Fibroblast of lung (primary cell): ENCODE results near the gene RNF5. TPM values are rescaled to one million over a fixed set of nuclear protein-coding genes. Genes with fewer than 3 reads are reported as not detected.

Experiments
- DNase-seq, 2 donors: peaks; one replicate each; pipeline versions ENCODE4 v3.0.0 to v3.0.0-alpha.2; 2010; ENCODE audit warnings: low read depth in 2 of 2
- H2AFZ ChIP-seq: 2 replicates; pipeline ENCODE4 v1.5.1; 2012; ENCODE audit warnings: low read length, control low read depth, inconsistent platforms
- H3K27ac ChIP-seq: 2 replicates; pipeline ENCODE4 v1.5.1; 2011; ENCODE audit warnings: low read length, control low read depth; ENCODE audit not compliant: insufficient read depth
- H3K27me3 ChIP-seq: 2 replicates; pipeline ENCODE4 v1.5.1; 2011; ENCODE audit warnings: mild to moderate bottlenecking, low read length; ENCODE audit not compliant: control insufficient read depth, insufficient read depth
- H3K36me3 ChIP-seq: 2 replicates; pipeline ENCODE4 v1.5.1; 2011; ENCODE audit warnings: low read length; ENCODE audit not compliant: control insufficient read depth, insufficient read depth
- H3K4me1 ChIP-seq: 2 replicates; pipeline ENCODE4 v1.5.1; 2011; ENCODE audit warnings: low read length; ENCODE audit not compliant: control insufficient read depth, insufficient read depth; ENCODE audit errors: extremely low read depth
- H3K4me2 ChIP-seq: 2 replicates; pipeline ENCODE4 v1.5.1; 2011; ENCODE audit warnings: low read length, control low read depth; ENCODE audit not compliant: insufficient read depth; ENCODE audit errors: extremely low read depth
- H3K4me3 ChIP-seq, 4 experiments: fragments of 200-600 bp in 1 of 4; sonication (generic) in 1 of 4; replicated peaks in 1 of 4; 2 replicates each; pipeline ENCODE4 v1.5.1; 2011 to 2016; ENCODE audit warnings: low read length in 4 of 4, low read depth in 3 of 4, mild to moderate bottlenecking in 3 of 4, control low read depth in 2 of 4, inconsistent platforms in 1 of 4, mixed read lengths in 1 of 4; ENCODE audit not compliant: insufficient read depth in 1 of 4; ENCODE audit errors: control extremely low read depth in 1 of 4
- H3K79me2 ChIP-seq: 2 replicates; pipeline ENCODE4 v1.5.1; 2012; ENCODE audit warnings: mild to moderate bottlenecking, low read length, inconsistent platforms; ENCODE audit not compliant: control insufficient read depth, insufficient read depth
- H3K9ac ChIP-seq: 2 replicates; pipeline ENCODE4 v1.5.1; 2011; ENCODE audit warnings: mild to moderate bottlenecking, low read length, control low read depth; ENCODE audit not compliant: insufficient read depth
- H3K9me3 ChIP-seq: 2 replicates; pipeline ENCODE4 v1.5.1; 2012; ENCODE audit warnings: low read depth, low read length; ENCODE audit not compliant: control insufficient read depth, insufficient read depth
- H4K20me1 ChIP-seq: 2 replicates; pipeline ENCODE4 v1.5.1; 2011; ENCODE audit warnings: low read length; ENCODE audit not compliant: control insufficient read depth, insufficient read depth; ENCODE audit errors: extremely low read depth
- EZH2 ChIP-seq: IDR thresholded peaks from 2 replicates; pipeline ENCODE4 v1.5.1; 2012; ENCODE audit warnings: low read length, control low read depth, mild to moderate bottlenecking; ENCODE audit errors: missing control alignments
- polyA plus RNA-seq, 2 donors: library from polyadenylated mRNA; depleted of rRNA in 1 of 2; stranded (reverse) in 1 of 2; unstranded in 1 of 2; fragments of >200 nt; gene quantifications; 2 replicates each; pipeline ENCODE4 v1.2.1, GENCODE V29; 2011 to 2012; ENCODE audit warnings: missing spikeins in 1 of 2
- total RNA-seq: library from RNA; depleted of rRNA; stranded (reverse); fragments of >200 nt; gene quantifications from 2 replicates; pipeline ENCODE4 v1.2.1, GENCODE V29; 2014
- TF ChIP-seq, protein P1 (sequence below), 2 donors: IDR thresholded peaks in 1 of 2; conservative IDR thresholded peaks in 1 of 2; 1 replicate in 1 of 2; 2 replicates in 1 of 2; pipeline ENCODE4 v1.5.1; 2011 to 2012; ENCODE audit warnings: low read length in 2 of 2, control low read depth in 1 of 2, inconsistent platforms in 1 of 2, low read depth in 1 of 2, mild to moderate bottlenecking in 1 of 2

Gene RNF5
- total and polyA plus RNA-seq, 2 donors (not counting 1 experiment from before 2014, with no cell fraction given) = 23.9 to 63.4 TPM

DNA sequence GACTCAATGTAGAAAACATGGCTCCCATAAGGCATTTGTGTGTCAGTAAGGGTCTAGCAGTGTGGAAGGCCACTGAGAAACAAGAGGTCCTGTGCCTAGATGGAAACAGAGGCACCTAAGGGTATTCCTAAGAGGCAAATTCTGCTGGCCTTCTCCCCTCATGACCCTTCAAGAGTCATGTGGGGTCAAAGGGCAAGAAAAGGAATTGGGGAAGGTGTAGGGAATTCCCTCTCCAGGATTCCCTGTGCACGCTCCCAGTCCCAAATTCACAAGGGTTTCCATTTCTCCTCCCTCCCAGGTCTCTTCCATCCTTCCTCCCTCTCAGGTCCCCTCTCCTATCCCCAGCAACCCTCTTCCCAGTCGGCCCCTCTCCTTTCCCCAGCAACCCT lies 2.9 kb upstream of the RNF5 start:
- peaks cover 10% of the 10 kb centered on the region for H3K36me3 ChIP-seq
- DNase-seq = no peak
- peak overlapping the region; percentile 86 to 99 (median 90) for H3K4me3 ChIP-seq
- peak overlapping the region; percentile 95 for H3K4me2 ChIP-seq
- no peak for TF ChIP-seq EZH2
- TF ChIP-seq, protein P1, sequence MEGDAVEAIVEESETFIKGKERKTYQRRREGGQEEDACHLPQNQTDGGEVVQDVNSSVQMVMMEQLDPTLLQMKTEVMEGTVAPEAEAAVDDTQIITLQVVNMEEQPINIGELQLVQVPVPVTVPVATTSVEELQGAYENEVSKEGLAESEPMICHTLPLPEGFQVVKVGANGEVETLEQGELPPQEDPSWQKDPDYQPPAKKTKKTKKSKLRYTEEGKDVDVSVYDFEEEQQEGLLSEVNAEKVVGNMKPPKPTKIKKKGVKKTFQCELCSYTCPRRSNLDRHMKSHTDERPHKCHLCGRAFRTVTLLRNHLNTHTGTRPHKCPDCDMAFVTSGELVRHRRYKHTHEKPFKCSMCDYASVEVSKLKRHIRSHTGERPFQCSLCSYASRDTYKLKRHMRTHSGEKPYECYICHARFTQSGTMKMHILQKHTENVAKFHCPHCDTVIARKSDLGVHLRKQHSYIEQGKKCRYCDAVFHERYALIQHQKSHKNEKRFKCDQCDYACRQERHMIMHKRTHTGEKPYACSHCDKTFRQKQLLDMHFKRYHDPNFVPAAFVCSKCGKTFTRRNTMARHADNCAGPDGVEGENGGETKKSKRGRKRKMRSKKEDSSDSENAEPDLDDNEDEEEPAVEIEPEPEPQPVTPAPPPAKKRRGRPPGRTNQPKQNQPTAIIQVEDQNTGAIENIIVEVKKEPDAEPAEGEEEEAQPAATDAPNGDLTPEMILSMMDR (conservative IDR thresholded peaks at IDR 0.05 in 1 of 2, IDR thresholded peaks at IDR 0.05 in 1 of 2; ENCODE audit: low read depth in 1 of 2, low read length in 2 of 2) = no peak
- no peaks in the 10 kb centered on the region for H3K9me3 ChIP-seq
- no peaks in the 10 kb centered on the region for H3K27me3 ChIP-seq
- peak overlapping the region; percentile 91 for H3K9ac ChIP-seq
- H3K79me2 ChIP-seq = peaks cover 39% of the 10 kb centered on the region
- H3K4me1 ChIP-seq = peaks cover 18% of the 10 kb centered on the region
- no peaks in the 10 kb centered on the region for H4K20me1 ChIP-seq
- no peak overlapping the region for H2AFZ ChIP-seq
- peak overlapping the region; percentile 83 for H3K27ac ChIP-seq

DNA sequence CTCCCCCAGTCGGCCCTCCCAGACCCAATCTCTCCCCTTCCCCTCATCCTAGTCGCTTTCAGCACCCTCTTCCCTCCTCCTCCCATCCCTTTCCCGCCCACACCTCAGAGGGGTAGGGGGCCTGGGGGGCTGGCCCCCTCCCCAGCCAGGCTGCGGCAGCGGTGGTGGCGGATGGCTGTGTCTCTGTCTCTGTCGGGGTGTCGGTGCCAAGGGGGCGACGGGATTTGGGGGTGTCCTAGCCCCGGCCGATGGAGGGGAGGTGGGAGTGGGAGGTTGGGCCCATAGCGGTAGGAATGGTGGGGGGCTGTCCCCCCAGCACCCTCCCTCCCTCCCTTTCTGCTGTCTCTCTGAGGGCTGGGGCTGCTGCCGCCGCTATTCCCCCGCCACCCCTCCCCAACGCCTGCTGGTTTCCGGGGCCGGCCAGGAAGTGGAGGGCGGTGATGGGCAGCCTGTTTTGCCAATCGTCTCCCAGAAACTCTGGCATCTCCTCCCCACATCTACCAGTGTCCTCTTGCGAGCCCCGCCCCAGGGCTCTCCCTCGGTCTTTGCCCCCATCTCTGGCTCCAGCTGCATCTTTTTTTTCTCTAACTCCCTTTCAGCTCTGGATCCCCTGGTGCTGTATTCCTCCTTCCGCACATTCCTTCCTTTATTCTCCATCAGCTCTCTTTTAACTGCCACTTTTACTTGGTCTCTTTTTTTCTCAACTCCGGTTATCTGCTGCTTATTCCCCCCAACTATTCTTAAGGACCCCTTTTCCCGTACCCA lies 2.3 kb upstream of the RNF5 start, which contains the start of gene AGPAT1:
Gene AGPAT1, minus strand, starts transcription at position 374 of the 765 bp plus-strand sequence. CDS start 4,588 bp downstream, outside the sequence.
- TF ChIP-seq EZH2 = no peak
- TF ChIP-seq, protein P1 (conservative IDR thresholded peaks at IDR 0.05 in 1 of 2, IDR thresholded peaks at IDR 0.05 in 1 of 2; ENCODE audit: low read depth in 1 of 2, low read length in 2 of 2) = no peak
- Histone ChIP-seq H3K9ac (peak within 1 kb of the TSS; percentile 91), H3K79me2 (peaks cover 39% of the 10 kb centered on the region), H2AFZ (peak within 1 kb of the TSS; percentile 49), H3K4me1 (peaks cover 18% of the 10 kb centered on the region), H3K27me3 (no peaks in the 10 kb centered on the region), H4K20me1 (no peaks in the 10 kb centered on the region), H3K9me3 (no peaks in the 10 kb centered on the region), H3K27ac (peak within 1 kb of the TSS; percentile 94), H3K4me3 (peak within 1 kb of the TSS; percentile 86 to 99 (median 90)), H3K4me2 (peak within 1 kb of the TSS; percentile 97), H3K36me3 (peaks cover 6% of the 10 kb centered on the region)
- peak; percentile 97 to 98 for DNase-seq

DNA sequence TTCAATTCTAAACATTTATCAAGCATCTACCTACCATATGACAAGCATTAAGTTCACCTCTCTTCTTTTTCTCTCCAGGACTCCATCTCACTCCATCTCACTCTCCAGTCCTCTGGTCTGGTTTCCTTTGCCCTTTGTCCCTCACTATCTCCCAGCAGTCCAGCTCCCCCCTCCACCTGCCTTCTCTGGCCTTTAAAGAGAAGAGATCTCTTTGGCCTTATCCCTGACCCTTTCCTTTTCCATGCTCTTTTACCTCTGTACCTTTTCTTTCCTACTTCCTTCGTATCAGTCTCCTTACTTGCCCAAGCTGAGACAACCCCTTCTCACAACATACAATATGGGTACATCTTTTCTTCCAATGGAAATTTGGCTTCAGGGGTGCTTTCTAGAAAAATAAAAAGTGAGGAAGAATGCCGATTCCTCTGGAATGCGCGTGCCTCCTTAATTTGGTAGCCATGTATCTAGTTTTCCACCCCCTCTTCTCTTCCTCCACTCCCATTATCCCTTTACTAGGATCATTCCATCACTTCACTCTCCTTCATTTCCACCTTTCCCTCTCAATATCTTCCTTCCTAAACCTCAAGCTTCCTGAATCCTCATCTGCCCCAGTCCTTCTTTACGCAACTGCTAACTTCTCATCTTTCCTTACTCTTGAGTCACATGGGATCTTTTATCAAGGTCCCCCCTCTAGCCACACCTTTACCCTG lies 1.6 kb upstream of the RNF5 start:
- Histone ChIP-seq H3K27ac (peak overlapping the region; percentile 94), H2AFZ (peak overlapping the region; percentile 42), H3K9ac (peak overlapping the region; percentile 68), H3K4me3 (peak overlapping the region; percentile 73 to 99 (median 90)), H3K4me2 (peak overlapping the region; percentile 97), H3K27me3 (no peaks in the 10 kb centered on the region), H3K4me1 (peaks cover 18% of the 10 kb centered on the region), H3K9me3 (no peaks in the 10 kb centered on the region), H3K36me3 (peaks cover 5% of the 10 kb centered on the region), H4K20me1 (no peaks in the 10 kb centered on the region), H3K79me2 (peaks cover 39% of the 10 kb centered on the region)
- no peak for TF ChIP-seq EZH2
- TF ChIP-seq, protein P1 (conservative IDR thresholded peaks at IDR 0.05 in 1 of 2, IDR thresholded peaks at IDR 0.05 in 1 of 2; ENCODE audit: low read depth in 1 of 2, low read length in 2 of 2) = no peak
- DNase-seq = peak; percentile 63 to 81
